ENCODE data around the gene FN1. TPM values are rescaled to one million over a fixed set of nuclear protein-coding genes. Genes with fewer than 3 reads are reported as not detected.
"Not testable (repeated sequence)": the region's sequence is repeated elsewhere in the genome, so short reads cannot be mapped to it uniquely, and the experiment has no call there.

FN1 gene
- total RNA-seq, 4 donors from 2014 or later: 45.8 to 78.1 (median 52.7) TPM

DNA sequence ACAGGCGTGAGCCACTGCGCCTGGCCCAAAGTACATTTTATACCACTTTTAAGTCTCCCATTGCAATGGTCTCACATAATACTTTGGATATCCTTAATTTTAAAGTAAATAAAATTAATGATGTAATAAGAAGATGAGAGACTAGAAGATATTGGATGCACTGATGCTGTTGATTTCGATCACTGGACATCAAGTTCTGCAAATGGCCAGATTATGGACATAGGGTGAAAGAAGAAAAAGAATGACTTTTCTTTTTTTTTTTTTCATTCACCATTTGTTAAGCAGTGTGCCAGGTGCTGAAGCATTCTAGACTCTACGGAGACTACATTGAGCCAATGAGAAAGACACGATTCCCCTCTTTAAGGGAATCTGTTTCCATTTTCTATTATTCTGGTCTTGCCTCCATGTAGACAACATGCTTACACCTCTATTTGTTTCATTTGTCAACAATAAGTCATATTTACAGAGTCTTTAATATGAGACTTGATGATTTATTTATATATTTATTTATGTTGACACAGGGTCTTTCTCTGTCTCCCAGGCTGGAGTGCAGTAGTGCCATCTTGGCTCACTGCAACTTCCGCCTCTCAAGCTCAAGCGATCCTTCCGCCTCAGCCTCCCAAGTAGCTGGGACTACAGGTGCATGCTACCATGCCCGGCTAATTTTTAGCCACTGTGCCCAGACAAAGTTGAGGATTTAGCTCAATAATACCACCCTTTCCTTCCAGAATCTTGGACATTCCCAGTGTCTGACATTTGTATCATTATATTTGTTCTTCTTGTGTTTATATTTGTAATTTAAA, 23.7 kb downstream of the FN1 start:
- H3K4me1 ChIP-seq: no peaks in the 10 kb centered on the region
- TF ChIP-seq POLR2AphosphoS5 (IDR thresholded peaks at IDR 0.05) (no peak), EP300 (IDR thresholded peaks at IDR 0.05) (no peak), POLR2A (IDR thresholded peaks at IDR 0.05) (no peak)
- TF ChIP-seq, protein P1, sequence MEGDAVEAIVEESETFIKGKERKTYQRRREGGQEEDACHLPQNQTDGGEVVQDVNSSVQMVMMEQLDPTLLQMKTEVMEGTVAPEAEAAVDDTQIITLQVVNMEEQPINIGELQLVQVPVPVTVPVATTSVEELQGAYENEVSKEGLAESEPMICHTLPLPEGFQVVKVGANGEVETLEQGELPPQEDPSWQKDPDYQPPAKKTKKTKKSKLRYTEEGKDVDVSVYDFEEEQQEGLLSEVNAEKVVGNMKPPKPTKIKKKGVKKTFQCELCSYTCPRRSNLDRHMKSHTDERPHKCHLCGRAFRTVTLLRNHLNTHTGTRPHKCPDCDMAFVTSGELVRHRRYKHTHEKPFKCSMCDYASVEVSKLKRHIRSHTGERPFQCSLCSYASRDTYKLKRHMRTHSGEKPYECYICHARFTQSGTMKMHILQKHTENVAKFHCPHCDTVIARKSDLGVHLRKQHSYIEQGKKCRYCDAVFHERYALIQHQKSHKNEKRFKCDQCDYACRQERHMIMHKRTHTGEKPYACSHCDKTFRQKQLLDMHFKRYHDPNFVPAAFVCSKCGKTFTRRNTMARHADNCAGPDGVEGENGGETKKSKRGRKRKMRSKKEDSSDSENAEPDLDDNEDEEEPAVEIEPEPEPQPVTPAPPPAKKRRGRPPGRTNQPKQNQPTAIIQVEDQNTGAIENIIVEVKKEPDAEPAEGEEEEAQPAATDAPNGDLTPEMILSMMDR (IDR thresholded peaks at IDR 0.05): no peak
- DNase-seq (ENCODE audit: low spot score in 2 of 2): no peak
- no peaks in the 10 kb centered on the region for H3K27me3 ChIP-seq
- H3K9me3 ChIP-seq: no peaks in the 10 kb centered on the region
- H3K36me3 ChIP-seq: peaks cover 8% of the 10 kb centered on the region
- H3K27ac ChIP-seq: no peak overlapping the region
- 98% methylated on average over 9 of the region's 9 CpGs for WGBS
- no peak overlapping the region for H3K4me3 ChIP-seq

DNA sequence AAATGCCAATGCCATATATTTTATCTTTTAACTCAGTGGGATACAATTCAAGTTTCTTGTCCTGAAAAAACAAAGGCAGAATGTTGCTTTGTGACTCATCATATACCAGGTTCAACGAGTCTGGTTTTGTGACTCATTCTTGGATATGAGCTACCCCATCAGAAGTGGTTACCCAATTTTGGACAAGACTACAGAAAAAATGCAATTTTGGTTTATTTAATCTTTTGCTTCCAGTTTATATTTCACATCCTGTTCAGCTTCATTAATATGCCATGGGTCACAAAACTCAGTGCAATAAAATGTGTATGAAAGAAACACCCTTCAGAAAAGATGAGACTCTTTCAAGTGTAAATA, 25.0 kb downstream of the FN1 start:
- no peak for TF ChIP-seq EP300 (IDR thresholded peaks at IDR 0.05)
- no peak for TF ChIP-seq POLR2A (IDR thresholded peaks at IDR 0.05)
- TF ChIP-seq POLR2AphosphoS5 (IDR thresholded peaks at IDR 0.05): no peak
- TF ChIP-seq, protein P1 (IDR thresholded peaks at IDR 0.05): no peak
- Histone ChIP-seq H3K27ac (no peak overlapping the region), H3K4me3 (no peak overlapping the region), H3K27me3 (no peaks in the 10 kb centered on the region), H3K4me1 (no peaks in the 10 kb centered on the region), H3K36me3 (peaks cover 12% of the 10 kb centered on the region), H3K9me3 (no peaks in the 10 kb centered on the region)
- WGBS: 12% methylated on average over 1 of the region's 1 CpG
- DNase-seq (ENCODE audit: low spot score in 2 of 2): no peak

DNA sequence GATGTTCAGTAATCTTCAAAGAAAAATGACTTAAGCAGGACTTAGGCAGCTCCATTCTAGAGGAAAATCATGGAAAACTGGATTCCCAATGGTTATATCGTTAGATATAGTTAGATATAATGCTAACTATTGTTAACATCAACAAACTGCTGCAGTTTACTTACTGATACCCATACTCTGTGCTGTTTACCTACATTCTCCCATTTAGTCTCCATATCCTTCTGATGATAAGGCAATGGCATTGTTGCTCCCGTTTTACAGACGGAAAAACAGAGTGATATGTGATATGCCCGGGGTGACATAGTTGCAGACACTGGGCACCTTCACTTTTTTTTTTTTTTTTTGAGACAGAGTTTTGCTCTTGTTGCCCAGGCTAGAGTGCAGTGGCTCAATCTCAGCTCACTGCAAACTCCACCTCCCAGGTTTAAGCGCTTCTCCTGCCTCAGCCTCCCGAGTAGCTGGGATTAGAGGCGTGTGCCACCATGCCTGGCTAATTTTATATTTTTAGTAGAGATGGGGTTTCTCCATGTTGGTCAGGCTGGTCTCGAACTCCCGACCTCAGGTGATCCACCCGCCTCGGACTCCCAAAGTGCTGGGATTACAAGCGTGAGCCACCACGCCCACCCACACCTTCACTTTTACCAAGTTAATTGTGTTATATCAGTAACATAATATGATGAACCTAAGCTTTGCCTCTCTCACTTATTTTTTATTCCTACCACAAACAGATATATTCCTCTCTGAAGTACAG, 25.5 kb downstream of the FN1 start:
- H3K4me3 ChIP-seq; H3K27ac ChIP-seq; H3K4me1 ChIP-seq; H3K9me3 ChIP-seq; DNase-seq (ENCODE audit: low spot score in 2 of 2); H3K27me3 ChIP-seq: not testable (repeated sequence)
- H3K36me3 ChIP-seq: peaks cover 17% of the 10 kb centered on the region
- WGBS: 92% methylated on average over 13 of the region's 13 CpGs

DNA sequence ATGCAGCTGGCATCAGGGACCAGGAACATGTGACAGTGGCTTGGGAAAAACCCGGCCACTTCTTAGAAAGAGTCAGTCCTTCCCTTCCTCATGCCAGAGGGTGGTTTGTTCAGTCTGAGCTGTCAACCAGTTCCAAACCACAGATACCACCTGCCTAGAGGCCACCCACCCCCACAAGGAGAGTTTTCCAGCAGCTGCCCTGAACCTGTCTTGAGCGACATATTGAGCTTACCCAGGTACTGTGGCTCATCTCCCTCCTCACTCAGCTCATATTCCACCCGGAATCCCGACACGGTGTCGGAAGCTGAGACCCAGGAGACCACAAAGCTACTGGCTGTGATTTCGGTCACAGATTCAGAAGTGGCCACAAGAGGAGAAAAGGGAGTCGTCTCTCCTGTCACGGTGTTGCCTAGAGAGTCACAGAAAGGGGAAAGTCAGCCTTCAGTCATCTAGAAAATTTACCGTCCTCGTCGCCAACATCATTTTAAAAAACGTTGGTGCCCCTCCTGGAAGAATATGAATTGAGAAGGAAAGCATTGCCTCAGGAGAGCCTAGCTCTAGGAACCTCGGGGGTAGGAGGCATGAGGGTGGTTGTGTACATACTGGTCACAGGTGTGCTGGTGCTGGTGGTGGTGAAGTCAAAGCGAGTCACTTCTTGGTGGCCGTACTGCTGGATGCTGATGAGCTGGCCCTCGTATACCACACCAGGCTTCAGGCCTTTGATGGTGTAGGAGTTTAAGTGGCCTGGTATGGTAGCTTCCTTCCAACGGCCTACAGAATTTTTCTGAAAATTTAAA, 26.3 kb downstream of the FN1 start:
- no peak overlapping the region for H3K27ac ChIP-seq
- no peak for DNase-seq (ENCODE audit: low spot score in 2 of 2)
- H3K36me3 ChIP-seq: peaks cover 17% of the 10 kb centered on the region
- H3K9me3 ChIP-seq: no peaks in the 10 kb centered on the region
- H3K4me3 ChIP-seq: no peak overlapping the region
- 91% methylated on average over 18 of the region's 18 CpGs for WGBS
- no peaks in the 10 kb centered on the region for H3K27me3 ChIP-seq
- TF ChIP-seq POLR2A (IDR thresholded peaks at IDR 0.05): no peak
- no peaks in the 10 kb centered on the region for H3K4me1 ChIP-seq

DNA sequence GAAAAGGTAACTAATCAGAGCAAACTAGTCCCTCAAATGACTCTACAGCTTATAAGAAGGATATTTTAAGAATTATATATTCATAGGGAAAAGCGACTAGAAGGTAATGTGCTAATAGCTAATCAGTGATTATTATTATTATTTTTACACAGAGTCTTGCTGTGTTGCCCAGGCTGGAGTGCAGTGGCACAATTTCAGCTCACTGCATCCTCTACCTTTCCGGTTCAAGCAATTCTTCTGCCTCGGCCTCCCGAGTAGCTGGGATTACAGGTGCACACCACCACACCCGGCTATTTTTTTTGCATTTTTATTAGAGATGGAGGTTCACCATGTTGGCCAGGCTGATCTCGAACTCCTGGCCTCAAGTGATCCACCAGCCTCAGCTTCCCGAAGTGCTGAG, 27.4 kb downstream of the FN1 start:
- not testable (repeated sequence) for DNase-seq (ENCODE audit: low spot score in 2 of 2)

DNA sequence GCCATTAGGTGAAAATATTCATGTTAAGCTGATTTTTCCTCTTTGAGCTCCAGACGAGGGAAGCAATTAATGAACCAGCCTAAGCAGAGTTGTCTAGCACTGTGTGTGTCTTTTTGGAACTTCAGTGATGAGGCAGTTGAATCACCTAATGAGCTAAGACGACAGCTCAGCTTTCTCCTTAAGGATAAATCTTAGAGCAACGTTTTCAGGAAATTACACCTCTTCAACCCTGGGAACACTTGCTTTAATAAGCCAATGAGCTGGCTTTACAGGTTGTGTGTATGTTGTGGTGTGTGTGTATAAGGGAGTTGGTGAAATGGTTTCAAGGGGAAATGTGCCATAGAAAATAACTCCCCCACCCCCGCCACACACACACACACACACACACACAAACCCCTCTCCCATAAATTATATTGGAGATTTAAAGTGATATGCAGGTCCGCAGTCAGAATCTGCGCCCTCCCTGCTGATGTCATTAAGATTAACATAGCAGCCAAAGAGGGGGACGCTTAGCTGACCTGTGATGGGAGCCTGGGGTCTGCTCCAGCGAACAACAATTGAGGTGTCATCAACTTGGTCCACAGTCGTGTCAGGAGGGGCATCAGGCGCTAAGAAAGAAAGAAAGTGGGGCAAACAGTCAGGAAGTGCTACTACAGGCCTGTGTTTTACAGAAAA, 28.1 kb downstream of the FN1 start:
- H3K4me3 ChIP-seq: no peak overlapping the region
- H3K27ac ChIP-seq: no peak overlapping the region
- peaks cover 17% of the 10 kb centered on the region for H3K36me3 ChIP-seq
- DNase-seq (ENCODE audit: low spot score in 2 of 2): no peak
- no peaks in the 10 kb centered on the region for H3K27me3 ChIP-seq
- no peak for TF ChIP-seq EP300 (IDR thresholded peaks at IDR 0.05)
- no peak for TF ChIP-seq POLR2AphosphoS5 (IDR thresholded peaks at IDR 0.05)
- TF ChIP-seq, protein P1 (IDR thresholded peaks at IDR 0.05): no peak
- no peak for TF ChIP-seq POLR2A (IDR thresholded peaks at IDR 0.05)
- H3K9me3 ChIP-seq: no peaks in the 10 kb centered on the region
- WGBS: 83% methylated on average over 9 of the region's 10 CpGs
- no peaks in the 10 kb centered on the region for H3K4me1 ChIP-seq

More for the DNA sequence above, 27.4 kb downstream of the FN1 start:
- not testable (repeated sequence) for H3K4me1 ChIP-seq, H3K27ac ChIP-seq, H3K27me3 ChIP-seq, H3K9me3 ChIP-seq, H3K4me3 ChIP-seq
- 95% methylated on average over 7 of the region's 7 CpGs for WGBS
- peaks cover 17% of the 10 kb centered on the region for H3K36me3 ChIP-seq
